GM11168 (cell line): ENCODE results near the gene ADISSP.
"Not testable (repeated sequence)": the region's sequence is repeated elsewhere in the genome, so short reads cannot be mapped to it uniquely, and the experiment has no call there.

Source experiments
- in situ Hi-C: fragments of 300-500 bp; cut with MboI; formaldehyde crosslinking; loops from one replicate; pipeline ENCODE4 v1.12.0; 2022; ENCODE audit warnings: low sequenced_read_pairs; ENCODE audit not compliant: unreplicated experiment

Gene ADISSP

GRCh38 chr20:3798373-3798768, 30.8 kb upstream of the ADISSP start:
- in situ Hi-C loops: no loop called here

DNA sequence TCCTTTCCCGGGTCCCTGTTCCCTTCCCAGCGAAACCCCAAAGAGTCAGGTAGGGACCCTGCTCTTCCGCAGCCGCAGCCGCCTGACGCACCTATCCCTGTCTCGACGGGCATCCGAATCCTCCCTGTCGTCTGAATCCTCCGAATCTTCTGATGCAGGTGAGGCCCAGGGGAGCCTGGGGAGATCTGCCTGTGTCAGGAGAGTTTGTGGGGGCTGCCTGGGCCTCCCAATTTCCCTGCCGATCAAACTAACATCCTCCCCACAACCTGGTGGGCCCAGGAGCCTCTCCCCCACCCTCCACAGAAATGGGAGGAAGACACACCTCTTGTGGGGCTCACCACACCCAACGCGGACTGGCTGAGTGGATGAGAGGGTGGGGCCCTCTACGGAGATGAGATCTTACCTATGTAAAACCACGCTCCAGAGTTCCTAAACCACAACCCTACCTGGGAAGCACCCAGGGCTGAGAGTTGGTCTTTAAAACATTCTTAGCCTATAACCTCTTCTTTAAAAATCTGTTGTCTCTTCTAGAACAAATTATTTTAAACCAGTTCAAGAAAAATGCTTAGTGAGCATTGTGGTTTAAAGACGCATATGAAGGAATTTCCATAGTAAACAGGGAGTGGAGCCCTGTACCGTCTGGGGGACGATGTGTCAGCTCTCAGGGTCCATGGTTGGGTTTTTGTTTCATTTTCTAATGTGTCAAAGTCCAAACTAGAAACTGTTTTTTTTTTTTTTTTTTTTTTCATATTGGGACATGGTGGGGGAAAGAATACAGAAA, 30.2 kb upstream of the ADISSP start:
- in situ Hi-C loops: no loop called here

GRCh38 chr20:3797226-3797545, 29.6 kb upstream of the ADISSP start:
- in situ Hi-C loops: no loop called here

- in situ Hi-C loops: no loop called here
These were observed 29.1 kb upstream of the ADISSP start for GRCh38 chr20:3796477-3797225.

GRCh38 chr20:3795511-3796468, 28.2 kb upstream of the ADISSP start, which contains the start of gene CDC25B:
Gene CDC25B, plus strand, starts transcription at chr20:3796310. Its CDS starts 222 bp downstream, at chr20:3796532.
- in situ Hi-C loops: no loop called here

GRCh38 chr20:3794701-3795420, 27.3 kb upstream of the ADISSP start:
- in situ Hi-C loops: no loop called here

DNA sequence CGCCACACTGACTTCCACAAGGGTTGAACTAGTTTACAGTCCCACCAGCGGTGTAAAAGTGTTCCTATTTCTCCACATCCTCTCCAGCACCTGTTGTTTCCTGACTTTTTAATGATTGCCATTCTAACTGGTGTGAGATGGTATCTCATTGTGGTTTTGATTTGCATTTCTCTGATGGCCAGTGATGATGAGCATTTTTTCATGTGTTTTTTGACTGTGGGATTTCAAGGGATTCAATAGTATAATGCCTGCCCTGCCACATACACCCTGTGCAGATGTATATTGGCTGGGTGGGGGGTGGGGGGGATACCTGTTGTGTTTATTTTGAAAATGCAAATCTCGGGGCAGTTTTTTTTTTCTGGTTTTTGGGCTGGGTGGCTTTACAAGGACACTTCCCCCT, 26.6 kb upstream of the ADISSP start:
- in situ Hi-C loops: not testable (repeated sequence)

DNA sequence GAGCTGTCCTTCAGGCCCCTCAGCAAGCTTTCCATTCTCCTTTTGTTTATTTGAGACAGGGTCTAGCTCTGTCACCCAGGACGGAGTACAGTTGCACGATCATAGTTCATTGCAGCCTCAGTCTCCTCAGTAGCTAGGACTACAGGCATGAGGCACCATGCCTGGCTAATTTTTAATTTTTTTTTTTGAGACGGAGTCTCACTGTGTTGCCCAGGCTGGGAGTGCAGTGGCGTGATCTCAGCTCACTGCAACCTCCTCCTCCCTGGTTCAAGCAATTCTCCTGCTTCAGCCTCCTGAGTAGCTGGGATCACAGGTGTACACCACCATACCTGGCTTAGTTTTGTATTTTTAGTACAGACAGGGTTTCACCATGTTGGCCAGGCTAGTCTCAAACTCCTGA, 21.6 kb upstream of the ADISSP start:
- in situ Hi-C loops: loop anchor here (10.0 kb wide), 1 partner anchor 66 kb away; no protein-coding TSS in a partner anchor

GRCh38 chr20:3788685-3789155, 21.2 kb upstream of the ADISSP start:
- in situ Hi-C loops: loop anchor here (10.0 kb wide), 1 partner anchor 66 kb away; no protein-coding TSS in a partner anchor

GRCh38 chr20:3787324-3788014, 19.9 kb upstream of the ADISSP start:
- in situ Hi-C loops: loop anchor here (10.0 kb wide), 1 partner anchor 67 kb away; no protein-coding TSS in a partner anchor

- in situ Hi-C loops: loop anchor here (10.0 kb wide), 1 partner anchor 68 kb away; no protein-coding TSS in a partner anchor
These were observed 19.2 kb upstream of the ADISSP start, which contains the start of gene CENPB for GRCh38 chr20:3786665-3787323. Gene CENPB, minus strand, starts transcription at chr20:3786740. Its CDS starts 257 bp downstream, at chr20:3786483.

DNA sequence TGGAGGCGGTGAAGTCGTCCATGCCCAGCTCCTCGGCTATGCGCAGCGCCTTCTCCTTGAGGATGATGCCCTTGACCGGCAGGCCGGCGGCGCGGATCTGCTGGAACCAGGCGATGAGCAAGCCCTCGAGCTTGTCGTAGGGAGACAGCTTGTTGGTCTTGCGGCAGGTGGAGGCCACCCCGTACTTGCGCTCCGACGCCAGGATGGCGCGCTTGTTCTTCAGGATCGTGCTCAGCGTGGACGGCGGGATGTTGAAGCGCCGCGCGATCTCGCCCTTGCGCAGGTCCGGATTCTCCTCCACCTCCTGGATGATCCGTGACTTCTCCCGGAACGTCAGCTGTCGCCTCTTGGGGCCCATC, 18.6 kb upstream of the ADISSP start:
- in situ Hi-C loops: loop anchor here (10.0 kb wide), 1 partner anchor 69 kb away; no protein-coding TSS in a partner anchor

- in situ Hi-C loops: loop anchor here (10.0 kb wide), 1 partner anchor 69 kb away; no protein-coding TSS in a partner anchor
These were observed 17.9 kb upstream of the ADISSP start for GRCh38 chr20:3785240-3786125.

DNA sequence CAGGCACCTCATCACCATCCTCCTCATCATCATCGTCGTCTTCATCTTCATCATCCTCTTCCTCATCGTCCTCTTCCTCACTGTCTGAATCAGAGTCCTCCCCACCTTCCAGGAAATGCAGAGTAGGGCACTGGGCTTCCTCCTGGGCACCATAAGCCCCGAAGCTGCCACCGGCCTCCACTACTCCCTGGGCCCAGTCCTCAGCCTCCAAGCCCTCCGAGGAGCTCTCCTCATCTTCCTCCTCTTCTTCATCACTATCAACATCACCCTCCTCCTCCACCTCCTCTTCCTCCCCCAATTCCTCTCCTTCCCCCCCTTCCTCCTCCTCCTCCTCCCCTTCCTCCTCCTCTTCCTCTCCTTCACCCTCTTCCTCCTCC, 17.3 kb upstream of the ADISSP start:
- in situ Hi-C loops: loop anchor here (10.0 kb wide), 1 partner anchor 70 kb away; no protein-coding TSS in a partner anchor

DNA sequence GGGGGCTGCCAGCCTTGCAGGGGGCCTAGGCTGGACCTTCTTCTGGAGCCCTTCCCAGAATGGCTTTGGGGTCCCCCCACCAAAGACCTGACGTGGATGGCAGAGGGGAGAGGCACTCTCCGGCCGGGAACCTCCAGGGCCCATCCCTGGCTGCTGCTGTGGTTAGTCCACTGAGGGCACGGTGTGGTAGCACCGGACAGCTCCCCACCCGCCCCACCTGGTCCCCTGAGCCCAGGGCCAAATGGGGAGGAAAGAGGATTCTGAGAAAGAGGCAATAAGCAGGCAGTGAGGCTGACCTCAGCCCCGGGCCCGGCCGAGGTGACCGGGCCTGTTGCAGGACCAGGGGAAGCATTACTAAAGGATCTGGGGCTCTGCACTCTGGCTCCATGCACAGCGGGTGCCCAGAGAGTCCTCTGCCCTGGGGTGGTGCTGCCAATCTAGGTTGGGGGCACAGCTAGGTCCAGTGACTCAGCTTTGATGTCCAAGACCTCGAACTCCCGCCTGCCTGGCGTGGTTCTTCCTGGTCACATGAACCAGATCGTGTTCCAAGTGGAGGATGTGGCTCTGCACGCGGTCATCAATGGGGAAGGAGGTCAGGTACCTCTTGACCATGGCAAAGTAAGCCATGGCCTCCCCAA, 16.8 kb upstream of the ADISSP start:
- in situ Hi-C loops: loop anchor here (10.0 kb wide), 1 partner anchor 70 kb away; no protein-coding TSS in a partner anchor

DNA sequence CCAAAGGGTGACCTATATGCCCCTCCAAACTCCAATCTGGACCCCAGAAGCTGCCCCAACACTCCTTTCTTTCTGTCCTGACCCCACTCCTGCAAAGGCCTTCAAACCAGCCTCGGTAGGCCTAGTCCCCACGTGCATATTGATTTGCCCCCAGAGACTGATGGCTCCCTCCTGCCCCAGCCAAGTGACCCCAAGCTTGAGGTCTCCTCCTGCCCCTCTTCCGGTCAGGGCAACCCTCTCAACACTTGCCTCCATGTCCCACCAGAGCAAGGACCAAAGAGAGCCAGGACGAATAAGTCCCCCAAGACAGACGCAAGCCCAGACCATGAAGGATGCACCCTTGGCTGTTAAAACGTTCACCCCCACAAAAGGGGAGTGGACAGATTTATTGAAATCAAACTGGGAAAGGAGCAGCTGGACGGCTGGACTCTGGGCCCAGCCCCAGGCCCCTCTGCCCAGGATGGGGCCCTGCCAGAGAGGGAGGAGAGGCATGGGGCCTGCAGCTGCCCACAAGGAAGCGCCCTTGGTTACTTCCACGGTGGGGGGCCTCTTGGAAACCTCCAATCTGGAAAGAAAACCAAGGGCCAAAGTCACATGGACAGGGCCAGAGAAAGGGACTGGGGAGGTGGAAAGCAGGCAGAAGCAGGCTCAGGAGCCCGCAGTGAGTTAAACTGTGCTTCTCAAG, 16.1 kb upstream of the ADISSP start:
- in situ Hi-C loops: loop anchor here (10.0 kb wide), 1 partner anchor 71 kb away; no protein-coding TSS in a partner anchor
